Endodermal cell (in vitro differentiated cells): ENCODE results near the gene UFSP2. TPM values are rescaled to one million over a fixed set of nuclear protein-coding genes. Genes with fewer than 3 reads are reported as not detected.

Experiments used
- DNase-seq: peaks from one replicate; pipeline ENCODE4 v3.0.0-alpha.2; 2017
- H3K27ac ChIP-seq: 2 replicates; pipeline ENCODE4 v1.5.1; 2013; ENCODE audit warnings: mild to moderate bottlenecking, low read depth, low read length, moderate library complexity
- H3K27me3 ChIP-seq: 2 replicates; pipeline ENCODE4 v1.6.1; 2013; ENCODE audit warnings: mild to moderate bottlenecking, low read length, moderate library complexity; ENCODE audit not compliant: insufficient read depth, control insufficient read depth, poor library complexity, severe bottlenecking
- H3K36me3 ChIP-seq: 2 replicates; pipeline ENCODE4 v1.7.0; 2013; ENCODE audit warnings: mild to moderate bottlenecking, low read length, moderate library complexity; ENCODE audit not compliant: control insufficient read depth, insufficient read depth
- H3K4me1 ChIP-seq: one replicate; pipeline ENCODE4 v1.7.0; 2013; ENCODE audit warnings: low read length; ENCODE audit not compliant: control insufficient read depth, insufficient read depth
- H3K4me3 ChIP-seq: 2 replicates; pipeline ENCODE4 v1.5.1; 2013; ENCODE audit warnings: mild to moderate bottlenecking, low read length, moderate library complexity
- H3K9ac ChIP-seq: 2 replicates; pipeline ENCODE4 v1.6.1; 2013; ENCODE audit warnings: mild to moderate bottlenecking, low read length, moderate library complexity; ENCODE audit not compliant: poor library complexity, severe bottlenecking; ENCODE audit errors: extremely low read depth
- H3K9me3 ChIP-seq: 2 replicates; pipeline ENCODE4 v1.6.1; 2013; ENCODE audit warnings: mild to moderate bottlenecking, low read length, moderate library complexity; ENCODE audit not compliant: control insufficient read depth
- H3K27ac Mint-ChIP-seq: 2 replicates; pipeline ENCODE4 v1.8.0; 2020; ENCODE audit warnings: mixed read lengths
- H3K27me3 Mint-ChIP-seq: 2 replicates; pipeline ENCODE4 v1.8.0; 2021; ENCODE audit warnings: mild to moderate bottlenecking, mixed read lengths; ENCODE audit not compliant: insufficient read depth
- H3K36me3 Mint-ChIP-seq: 2 replicates; pipeline ENCODE4 v1.8.0; 2020; ENCODE audit warnings: low read depth, mixed read lengths
- H3K4me1 Mint-ChIP-seq: 2 replicates; pipeline ENCODE4 v1.8.0; 2020; ENCODE audit warnings: mixed read lengths
- H3K4me3 Mint-ChIP-seq: 2 replicates; pipeline ENCODE4 v1.8.0; 2020; ENCODE audit warnings: mild to moderate bottlenecking, moderate library complexity, mixed read lengths
- H3K9me3 Mint-ChIP-seq: 2 replicates; pipeline ENCODE4 v1.8.0; 2020; ENCODE audit warnings: mild to moderate bottlenecking, mixed read lengths
- CTCF ChIP-seq: fragments of 200-600 bp; sonication (generic); conservative IDR thresholded peaks from 2 replicates; pipeline ENCODE4 v1.5.0; 2021; ENCODE audit warnings: antibody characterized with exemption, mild to moderate bottlenecking
- whole genome bisulfite sequencing, 2 experiments: methylation state at CpG; one replicate each; pipeline versions ENCODE4 v1.1.5 to v1.1.7; 2013; ENCODE audit warnings: missing lambda C conversion rate in 2 of 2, mixed read lengths in 1 of 2; ENCODE audit not compliant: insufficient coverage in 1 of 2, insufficient read length in 1 of 2; 5-methylcytosine and 5-hydroxymethylcytosine counted together
- total RNA-seq, 2 donors: library from RNA; stranded (reverse); fragmentation: NEBNext Ultra II Directional in 1 of 2; extraction: Animal tissue kit (Norgen Biotek cat#: 25700) in 1 of 2; gene quantifications; 2 replicates in 1 of 2; 3 replicates in 1 of 2; pipeline ENCODE4 v1.2.1, GENCODE V29; 2021

Gene UFSP2
- total RNA-seq, 2 donors from 2014 or later, result 23.3 to 24.7 TPM

GRCh38 chr4:185358514-185358913, 67.2 kb downstream of the UFSP2 start:
- Histone ChIP-seq H3K36me3 (peaks cover 53% of the 10 kb centered on the region), H3K4me1 (no peaks in the 10 kb centered on the region), H3K27ac (no peak overlapping the region), H3K4me3 (no peak overlapping the region), H3K9ac (no peak overlapping the region), H3K27me3 (no peaks in the 10 kb centered on the region), H3K9me3 (no peaks in the 10 kb centered on the region)
- H3K4me3 Mint-ChIP-seq, result no peak overlapping the region
- no peak for DNase-seq
- no peak for TF ChIP-seq CTCF
- WGBS, 2 experiments, result 82 to 97% methylated on average over 3 of the region's 4 CpGs
- H3K4me1 Mint-ChIP-seq, result no peaks in the 10 kb centered on the region
- no peaks in the 10 kb centered on the region for H3K27me3 Mint-ChIP-seq
- no peak overlapping the region for H3K27ac Mint-ChIP-seq
- H3K36me3 Mint-ChIP-seq, result peaks cover 44% of the 10 kb centered on the region
- H3K9me3 Mint-ChIP-seq, result no peaks in the 10 kb centered on the region

GRCh38 chr4:185357733-185358440, 67.9 kb downstream of the UFSP2 start:
- WGBS, 2 experiments, result 94 to 95% methylated on average over 6 to 7 of the region's 7 CpGs
- no peaks in the 10 kb centered on the region for H3K27me3 ChIP-seq
- H3K4me3 ChIP-seq, result no peak overlapping the region
- TF ChIP-seq CTCF, result no peak
- Mint-ChIP-seq H3K4me1 (no peaks in the 10 kb centered on the region), H3K4me3 (no peak overlapping the region), H3K27ac (no peak overlapping the region), H3K9me3 (no peaks in the 10 kb centered on the region), H3K27me3 (no peaks in the 10 kb centered on the region), H3K36me3 (peaks cover 47% of the 10 kb centered on the region)
- H3K9me3 ChIP-seq, result no peaks in the 10 kb centered on the region
- H3K36me3 ChIP-seq, result peaks cover 57% of the 10 kb centered on the region
- no peak for DNase-seq
- no peaks in the 10 kb centered on the region for H3K4me1 ChIP-seq
- H3K9ac ChIP-seq, result no peak overlapping the region
- no peak overlapping the region for H3K27ac ChIP-seq

GRCh38 chr4:185357211-185357610, 68.6 kb downstream of the UFSP2 start:
- Mint-ChIP-seq H3K4me1 (no peaks in the 10 kb centered on the region), H3K4me3 (no peak overlapping the region), H3K9me3 (no peaks in the 10 kb centered on the region), H3K27ac (no peak overlapping the region), H3K36me3 (peaks cover 53% of the 10 kb centered on the region), H3K27me3 (no peaks in the 10 kb centered on the region)
- DNase-seq, result no peak
- H3K4me3 ChIP-seq, result no peak overlapping the region
- WGBS, 2 experiments, result 95% methylated on average over 3 to 5 of the region's 5 CpGs
- no peaks in the 10 kb centered on the region for H3K4me1 ChIP-seq
- no peaks in the 10 kb centered on the region for H3K9me3 ChIP-seq
- no peak overlapping the region for H3K27ac ChIP-seq
- peaks cover 63% of the 10 kb centered on the region for H3K36me3 ChIP-seq
- H3K9ac ChIP-seq, result no peak overlapping the region
- no peaks in the 10 kb centered on the region for H3K27me3 ChIP-seq
- TF ChIP-seq CTCF, result no peak
